Colonic mucosa (tissue), 4 donors: ENCODE measurements around the gene ABHD1. TPM values are rescaled to one million over a fixed set of nuclear protein-coding genes. Genes with fewer than 3 reads are reported as not detected.

ENCODE experiments used
- DNase-seq: peaks from one replicate; pipeline ENCODE4 v3.0.0-alpha.2; 2020
- H3K27ac ChIP-seq: fragments of 200-600 bp; one replicate; pipeline ENCODE4 v1.8.0; 2021
- H3K27me3 ChIP-seq: fragments of 200-600 bp; one replicate; pipeline ENCODE4 v1.8.0; 2021
- H3K36me3 ChIP-seq: fragments of 200-600 bp; one replicate; pipeline ENCODE4 v1.8.0; 2021
- H3K4me1 ChIP-seq: fragments of 200-600 bp; one replicate; pipeline ENCODE4 v1.8.0; 2021; ENCODE audit warnings: mild to moderate bottlenecking
- H3K4me3 ChIP-seq: fragments of 200-600 bp; one replicate; pipeline ENCODE4 v1.8.0; 2021
- H3K9ac ChIP-seq, 2 donors: one replicate each; pipeline ENCODE4 v1.7.0; 2013; ENCODE audit warnings: control low read depth in 2 of 2, low read depth in 2 of 2, low read length in 2 of 2
- H3K9me3 ChIP-seq: fragments of 200-600 bp; one replicate; pipeline ENCODE4 v1.8.0; 2021
- CTCF ChIP-seq: fragments of 200-600 bp; IDR thresholded peaks from one replicate; pipeline ENCODE4 v1.8.0; 2022; ENCODE audit warnings: antibody characterized with exemption, mild to moderate bottlenecking
- intact Hi-C: fragments of 100-400 bp; cut with DNase I; formaldehyde crosslinking; loops from one replicate; pipeline ENCODE4 v1.14.1; 2022
- total RNA-seq, 2 donors: library from RNA; stranded (reverse); fragmentation: NEBNext Ultra II Directional in 1 of 2; extraction: Animal tissue kit (Norgen Biotek cat#: 25700) in 1 of 2; gene quantifications; one replicate each; pipeline ENCODE4 v1.2.1, GENCODE V29; 2021
- donor health status: healthy.
- donor health status: DM: no; HTN: no; CAD: no.
- donor health status: DM: no; HTN: no; CAD: no.

ABHD1 gene
- total RNA-seq, 2 donors from 2014 or later: not detected

GRCh38 chr2:27131429-27131828 is 7.8 kb downstream of the ABHD1 start:
- Histone ChIP-seq H3K9me3 (no peaks in the 10 kb centered on the region), H3K4me3 (no peak overlapping the region), H3K36me3 (no peaks in the 10 kb centered on the region), H3K9ac (no peak overlapping the region), H3K27me3 (no peaks in the 10 kb centered on the region), H3K4me1 (no peaks in the 10 kb centered on the region), H3K27ac (no peak overlapping the region)
- no peak for TF ChIP-seq CTCF
- DNase-seq: no peak
- intact Hi-C loops: no loop called here

GRCh38 chr2:27133195-27133875 is 9.7 kb downstream of the ABHD1 start:
- H3K36me3 ChIP-seq: no peaks in the 10 kb centered on the region
- intact Hi-C loops: no loop called here
- no peak for DNase-seq

GRCh38 chr2:27133905-27134780 is 10.5 kb downstream of the ABHD1 start, which contains the start of gene PREB:
Gene PREB, minus strand, starts transcription at chr2:27134636. Its CDS starts 215 bp downstream, at chr2:27134421.
- intact Hi-C loops: no loop called here
- H3K9me3 ChIP-seq: no peaks in the 10 kb centered on the region
- peak within 1 kb of the TSS; percentile 91 to 99 for H3K9ac ChIP-seq
- H3K27me3 ChIP-seq: no peaks in the 10 kb centered on the region
- H3K4me1 ChIP-seq: no peaks in the 10 kb centered on the region
- H3K4me3 ChIP-seq: peak within 1 kb of the TSS; percentile 94
- H3K27ac ChIP-seq: peak within 1 kb of the TSS; percentile 86
- no peaks in the 10 kb centered on the region for H3K36me3 ChIP-seq
- peak; percentile 97 for DNase-seq
- no peak for TF ChIP-seq CTCF

More at GRCh38 chr2:27133195-27133875, 9.7 kb downstream of the ABHD1 start:
- no peak for TF ChIP-seq CTCF
- peak overlapping the region; percentile 91 to 99 for H3K9ac ChIP-seq
- H3K27me3 ChIP-seq: no peaks in the 10 kb centered on the region
- H3K9me3 ChIP-seq: no peaks in the 10 kb centered on the region
- H3K4me3 ChIP-seq: peak overlapping the region; percentile 94
- H3K27ac ChIP-seq: no peak overlapping the region
- H3K4me1 ChIP-seq: no peaks in the 10 kb centered on the region

- intact Hi-C loops: no loop called here
- Histone ChIP-seq H3K36me3 (no peaks in the 10 kb centered on the region), H3K9me3 (no peaks in the 10 kb centered on the region), H3K4me3 (peak overlapping the region; percentile 94), H3K27ac (no peak overlapping the region), H3K27me3 (no peaks in the 10 kb centered on the region), H3K4me1 (no peaks in the 10 kb centered on the region), H3K9ac (no peak overlapping the region)
- TF ChIP-seq CTCF: no peak
- DNase-seq: no peak
Measured at GRCh38 chr2:27134781-27135477, 11.3 kb downstream of the ABHD1 start.

GRCh38 chr2:27135478-27135955 is 11.9 kb downstream of the ABHD1 start:
- no peak for TF ChIP-seq CTCF
- Histone ChIP-seq H3K9me3 (no peaks in the 10 kb centered on the region), H3K4me3 (no peak overlapping the region), H3K4me1 (no peaks in the 10 kb centered on the region), H3K27me3 (no peaks in the 10 kb centered on the region), H3K36me3 (no peaks in the 10 kb centered on the region), H3K27ac (no peak overlapping the region), H3K9ac (no peak overlapping the region)
- no peak for DNase-seq
- intact Hi-C loops: no loop called here
